ENCODE results near the gene DAP.

Gene DAP

GRCh38 chr5:10655161-10655971 lies 105.7 kb downstream of the DAP start:
- Histone ChIP-seq H3K36me3 (peaks cover 0 to 68% (median 59%) of the 10 kb centered on the region in 11 experiments; a peak in 17 of 22 replicates), H3K27me3 (no peaks in the 10 kb centered on the region), H3K4me3 (no peak overlapping the region), H4K20me1 (peaks cover 0 to 52% (median 16%) of the 10 kb centered on the region in 11 experiments; a peak in 11 of 22 replicates), H3K9me3 (replicated peaks in 1 of 11) (peaks cover 0 to 5% (median 0%) of the 10 kb centered on the region in 11 experiments; a peak in 2 of 22 replicates), H3K27ac (no peak overlapping the region), H3K4me1 (no peaks in the 10 kb centered on the region; a peak in 1 of 20 replicates), H3K4me2 (no peak overlapping the region), H3K9ac (no peak overlapping the region)
- TF ChIP-seq Cebpa-rat (IDR thresholded peaks at IDR 0.05), result no peak

- peaks cover 0 to 76% (median 66%) of the 10 kb centered on the region in 11 experiments; a peak in 18 of 22 replicates for H3K36me3 ChIP-seq
- peaks cover 0 to 56% (median 16%) of the 10 kb centered on the region in 11 experiments; a peak in 11 of 22 replicates for H4K20me1 ChIP-seq
These were observed 106.5 kb downstream of the DAP start for GRCh38 chr5:10654566-10654965.

DNA sequence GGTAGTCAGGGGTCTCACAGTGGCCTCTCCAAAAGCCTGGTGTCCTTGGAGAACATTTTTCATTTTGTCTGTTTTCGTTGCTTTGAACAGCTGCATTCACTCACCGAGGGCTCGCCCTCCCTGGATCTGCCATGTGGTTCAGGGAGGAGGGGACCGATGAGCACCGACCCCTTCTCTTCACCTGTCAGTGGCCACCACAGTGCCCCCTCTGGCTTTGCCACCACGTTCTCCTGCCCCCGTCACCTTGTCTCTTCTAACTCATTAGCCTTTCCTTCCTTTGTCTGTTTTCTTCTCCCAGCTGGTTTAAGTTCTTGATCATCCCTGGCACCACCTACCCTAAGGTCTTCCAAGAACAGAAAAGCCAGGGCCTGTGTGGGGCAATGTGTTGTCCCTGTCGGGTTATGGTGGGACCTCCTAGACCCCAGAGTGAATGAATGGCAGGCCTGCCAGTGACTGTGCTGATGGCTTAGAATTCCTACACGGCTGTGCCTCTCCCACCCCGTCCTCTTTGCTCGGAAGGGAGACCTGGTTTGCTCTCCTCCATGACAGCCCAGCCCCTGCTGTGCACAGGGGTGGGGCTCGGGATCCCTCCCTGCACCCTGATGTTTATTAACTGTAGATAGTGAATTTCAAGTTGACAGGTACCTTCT lies 107.2 kb downstream of the DAP start:
- Histone ChIP-seq H3K4me2 (no peak overlapping the region), H3K4me1 (no peaks in the 10 kb centered on the region; a peak in 1 of 20 replicates), H3K27me3 (no peaks in the 10 kb centered on the region), H3K27ac (no peak overlapping the region), H3K36me3 (peaks cover 0 to 83% (median 72%) of the 10 kb centered on the region in 11 experiments; a peak in 18 of 22 replicates), H4K20me1 (peaks cover 0 to 61% (median 16%) of the 10 kb centered on the region in 11 experiments; a peak in 11 of 22 replicates), H3K9me3 (replicated peaks in 1 of 11) (peaks cover 0 to 13% (median 5%) of the 10 kb centered on the region in 11 experiments; a peak in 9 of 22 replicates), H3K4me3 (no peak overlapping the region), H3K9ac (no peak overlapping the region)
- no peak for TF ChIP-seq Cebpa-rat (IDR thresholded peaks at IDR 0.05)

More at GRCh38 chr5:10654566-10654965, 106.5 kb downstream of the DAP start:
- no peak overlapping the region for H3K4me2 ChIP-seq
- no peak overlapping the region for H3K4me3 ChIP-seq
- no peak overlapping the region for H3K27ac ChIP-seq
- H3K4me1 ChIP-seq, result no peaks in the 10 kb centered on the region; a peak in 1 of 20 replicates
- TF ChIP-seq Cebpa-rat (IDR thresholded peaks at IDR 0.05), result no peak
- no peaks in the 10 kb centered on the region for H3K27me3 ChIP-seq
- peaks cover 0 to 8% (median 2%) of the 10 kb centered on the region in 11 experiments; a peak in 8 of 22 replicates for H3K9me3 ChIP-seq (replicated peaks in 1 of 11)
- H3K9ac ChIP-seq, result no peak overlapping the region

DNA sequence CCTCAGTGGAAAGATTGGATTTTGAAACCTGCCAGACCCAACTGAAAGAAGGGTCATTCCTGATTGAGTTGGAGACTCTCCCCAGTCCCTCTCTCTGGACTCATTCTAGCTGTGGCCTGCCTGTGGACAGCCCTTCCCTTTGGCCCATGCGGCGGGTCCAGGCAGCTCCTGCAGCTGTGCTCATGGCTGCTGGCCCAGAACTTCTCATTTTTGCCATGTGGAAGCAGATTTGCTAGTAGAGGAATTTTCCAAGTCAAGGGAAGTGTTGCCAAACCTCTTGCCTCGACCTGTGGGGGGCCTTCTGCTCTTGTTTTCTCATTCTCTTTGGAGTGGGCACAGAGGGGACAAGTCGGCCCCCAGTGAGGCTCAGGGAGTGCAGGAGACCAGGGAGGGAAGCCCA lies 108.0 kb downstream of the DAP start:
- H3K27ac ChIP-seq, result no peak overlapping the region
- no peak overlapping the region for H3K9ac ChIP-seq
- no peak overlapping the region for H3K4me3 ChIP-seq
- no peaks in the 10 kb centered on the region; a peak in 1 of 20 replicates for H3K4me1 ChIP-seq
- peaks cover 0 to 92% (median 81%) of the 10 kb centered on the region in 11 experiments; a peak in 18 of 22 replicates for H3K36me3 ChIP-seq
- H3K4me2 ChIP-seq, result no peak overlapping the region
- no peak for TF ChIP-seq Cebpa-rat (IDR thresholded peaks at IDR 0.05)
- peaks cover 0 to 65% (median 16%) of the 10 kb centered on the region in 11 experiments; a peak in 11 of 22 replicates for H4K20me1 ChIP-seq
- H3K27me3 ChIP-seq, result no peaks in the 10 kb centered on the region
- H3K9me3 ChIP-seq (replicated peaks in 1 of 11), result peaks cover 0 to 17% (median 2%) of the 10 kb centered on the region in 11 experiments; a peak in 9 of 22 replicates

GRCh38 chr5:10652606-10653005 lies 108.4 kb downstream of the DAP start:
- peaks cover 0 to 70% (median 16%) of the 10 kb centered on the region in 11 experiments; a peak in 11 of 22 replicates for H4K20me1 ChIP-seq
- peaks cover 0 to 96% (median 85%) of the 10 kb centered on the region in 11 experiments; a peak in 18 of 22 replicates for H3K36me3 ChIP-seq
- no peaks in the 10 kb centered on the region for H3K27me3 ChIP-seq
- no peak overlapping the region for H3K4me3 ChIP-seq
- TF ChIP-seq Cebpa-rat (IDR thresholded peaks at IDR 0.05), result no peak
- H3K9ac ChIP-seq, result no peak overlapping the region
- H3K4me2 ChIP-seq, result no peak overlapping the region
- peaks cover 0 to 22% (median 4%) of the 10 kb centered on the region in 11 experiments; a peak in 9 of 22 replicates for H3K9me3 ChIP-seq (replicated peaks in 1 of 11)
- H3K27ac ChIP-seq, result no peak overlapping the region
- H3K4me1 ChIP-seq, result no peaks in the 10 kb centered on the region; a peak in 1 of 20 replicates

DNA sequence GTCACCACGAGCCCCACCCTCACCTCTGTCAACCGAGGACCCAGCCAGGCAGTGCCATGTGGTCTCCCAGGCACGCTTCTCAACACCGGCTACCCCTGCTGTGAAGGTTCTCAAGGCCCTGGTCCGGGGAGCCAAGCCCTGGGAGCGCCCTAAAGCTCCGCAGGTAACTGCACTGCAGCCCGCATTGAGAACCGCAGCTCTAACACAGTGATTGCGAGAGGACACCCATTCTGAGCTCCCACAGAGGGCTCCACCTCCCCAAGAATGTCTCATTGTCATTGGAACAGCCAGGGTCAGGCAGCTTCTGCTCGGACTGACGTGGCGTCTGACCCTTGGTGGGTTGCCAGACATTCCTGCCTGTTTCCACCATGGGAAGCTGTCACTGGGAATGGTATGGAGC lies 108.9 kb downstream of the DAP start:
- Histone ChIP-seq H3K27ac (no peak overlapping the region), H3K4me1 (no peaks in the 10 kb centered on the region; a peak in 1 of 20 replicates), H3K9me3 (replicated peaks in 1 of 11) (peaks cover 0 to 26% (median 7%) of the 10 kb centered on the region in 11 experiments; a peak in 9 of 22 replicates), H3K9ac (no peak overlapping the region), H3K4me2 (no peak overlapping the region), H3K27me3 (no peaks in the 10 kb centered on the region), H3K36me3 (peaks cover 0 to 100% (median 86%) of the 10 kb centered on the region in 11 experiments; a peak in 18 of 22 replicates), H4K20me1 (peaks cover 0 to 74% (median 16%) of the 10 kb centered on the region in 11 experiments; a peak in 11 of 22 replicates), H3K4me3 (no peak overlapping the region)
- no peak for TF ChIP-seq Cebpa-rat (IDR thresholded peaks at IDR 0.05)

DNA sequence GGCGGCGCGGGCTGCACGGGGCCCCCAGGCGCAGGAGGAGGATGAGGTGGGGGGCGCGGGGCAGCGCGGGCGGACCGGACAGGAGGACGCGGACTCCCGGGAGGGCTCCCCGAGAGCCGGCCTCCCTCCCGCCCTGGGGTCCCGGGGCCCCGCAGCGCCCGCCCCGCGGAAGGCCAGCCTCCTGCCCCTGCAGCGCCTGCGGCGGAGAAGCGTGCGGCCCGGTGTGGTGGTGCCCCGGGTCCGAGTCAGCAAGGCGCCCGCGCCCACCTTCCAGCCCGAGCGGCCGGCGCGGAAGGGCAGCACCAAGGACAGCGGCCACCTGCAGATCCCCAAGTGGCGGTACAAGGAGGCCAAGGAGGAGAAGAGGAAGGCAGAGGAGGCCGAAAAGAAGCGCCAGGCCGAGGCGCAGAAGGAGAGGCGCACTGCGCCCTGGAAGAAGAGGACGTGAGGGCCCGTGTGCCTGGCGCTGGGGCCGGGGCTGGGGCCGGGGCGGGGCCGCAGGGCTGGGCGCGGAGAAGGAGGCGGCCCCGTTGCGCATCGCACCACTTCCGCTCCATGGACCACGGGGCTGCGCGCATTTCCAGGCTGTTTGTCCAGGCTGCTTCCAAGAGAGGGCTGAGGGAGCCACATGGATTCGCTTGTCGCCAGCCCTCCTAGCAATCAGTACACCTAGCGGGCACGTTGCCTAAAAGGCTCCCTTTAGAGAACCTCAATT lies 111.2 kb downstream of the DAP start:
- no peak overlapping the region for H3K4me3 ChIP-seq
- peaks cover 0 to 78% (median 12%) of the 10 kb centered on the region in 11 experiments; a peak in 10 of 22 replicates for H4K20me1 ChIP-seq
- TF ChIP-seq Cebpa-rat (IDR thresholded peaks at IDR 0.05), result no peak
- peaks cover 0 to 26% (median 7%) of the 10 kb centered on the region in 11 experiments; a peak in 9 of 22 replicates for H3K9me3 ChIP-seq (replicated peaks in 1 of 11)
- peaks cover 10 to 14% (median 12%) of the 10 kb centered on the region in 10 experiments for H3K4me1 ChIP-seq
- H3K27ac ChIP-seq, result no peak overlapping the region
- H3K27me3 ChIP-seq, result no peaks in the 10 kb centered on the region
- H3K9ac ChIP-seq, result no peak overlapping the region
- peaks cover 0 to 100% (median 71%) of the 10 kb centered on the region in 11 experiments; a peak in 18 of 22 replicates for H3K36me3 ChIP-seq
- H3K4me2 ChIP-seq, result no peak overlapping the region

All from BLaER1 treated with 17β-estradiol and CSF1 and Interleukin-3, amounts not matched to agents 10 nM and 100 nM (cell line).